Right ventricle myocardium superior (tissue), 1 donor: ENCODE measurements around the gene TTLL8. TPM values are rescaled to one million over a fixed set of nuclear protein-coding genes. Genes with fewer than 3 reads are reported as not detected.

Experiments
- ATAC-seq: fragments of 200-7000 bp; cut with Tn5 transposase; one replicate; pipeline ENCODE4 v1.9.1; 2020; ENCODE audit warnings: mild to moderate bottlenecking; ENCODE audit not compliant: poor library complexity
- DNase-seq: peaks from one replicate; pipeline ENCODE4 v3.0.0-alpha.2; 2020
- intact Hi-C: fragments of 100-400 bp; cut with DNase I; formaldehyde crosslinking; loops from one replicate; pipeline ENCODE4 v1.11.2; 2022
- total RNA-seq: library from RNA; stranded (reverse); fragmentation: NEBNext Ultra II Directional; extraction: Animal tissue kit (Norgen Biotek cat#: 25700); gene quantifications from one replicate; pipeline ENCODE4 v1.2.1, GENCODE V29; 2021
- donor health status: DM: no; HTN: yes; CAD: no; lungs with severe emphysema.

Gene TTLL8
- total RNA-seq, 1 donor from 2014 or later: not detected

GRCh38 chr22:50048061-50048765 lies 9.9 kb downstream of the TTLL8 start:
- intact Hi-C loops: no loop called here
- no peak for ATAC-seq
- DNase-seq: no peak

- ATAC-seq: no peak
- DNase-seq: peak; percentile 30
- intact Hi-C loops: no loop called here
Measured at GRCh38 chr22:50047346-50047745, 10.8 kb downstream of the TTLL8 start.

GRCh38 chr22:50046481-50047245 lies 11.4 kb downstream of the TTLL8 start:
- ATAC-seq (no peak), DNase-seq (peak; percentile 36)
- intact Hi-C loops: no loop called here

- intact Hi-C loops: no loop called here
- no peak for DNase-seq
- no peak for ATAC-seq
Measured at GRCh38 chr22:50046019-50046415, 12.1 kb downstream of the TTLL8 start.

- no peak for ATAC-seq
Measured at GRCh38 chr22:50045211-50046018, 12.7 kb downstream of the TTLL8 start.

GRCh38 chr22:50044485-50045118 lies 13.5 kb downstream of the TTLL8 start:
- intact Hi-C loops: no loop called here
- DNase-seq (no peak), ATAC-seq (no peak)

More at GRCh38 chr22:50045211-50046018, 12.7 kb downstream of the TTLL8 start:
- intact Hi-C loops: no loop called here
- no peak for DNase-seq

GRCh38 chr22:50041361-50042065 lies 16.6 kb downstream of the TTLL8 start:
- DNase-seq (peak; percentile 29), ATAC-seq (no peak)
- intact Hi-C loops: no loop called here

GRCh38 chr22:50040717-50041116 lies 17.4 kb downstream of the TTLL8 start:
- ATAC-seq (no peak), DNase-seq (peak; percentile 26)
- intact Hi-C loops: no loop called here

- ATAC-seq (no peak), DNase-seq (peak; percentile 26)
- intact Hi-C loops: loop anchor here (10.0 kb wide), 1 partner anchor 265 kb away; no protein-coding TSS in a partner anchor
Measured at GRCh38 chr22:50039669-50040443, 18.2 kb downstream of the TTLL8 start.

- intact Hi-C loops: loop anchor here (10.0 kb wide), 1 partner anchor 261 kb away; no protein-coding TSS in a partner anchor
- ATAC-seq (no peak), DNase-seq (peak; percentile 20)
Measured at GRCh38 chr22:50035976-50036724, 21.9 kb downstream of the TTLL8 start.

- DNase-seq (peak; percentile 26), ATAC-seq (no peak)
- intact Hi-C loops: loop anchor here (10.0 kb wide), 1 partner anchor 261 kb away; no protein-coding TSS in a partner anchor
Measured at GRCh38 chr22:50035131-50035881, 22.8 kb downstream of the TTLL8 start.

- intact Hi-C loops: loop anchor here (10.0 kb wide), 1 partner anchor 260 kb away; no protein-coding TSS in a partner anchor
- ATAC-seq (no peak), DNase-seq (peak; percentile 21)
Measured at GRCh38 chr22:50034126-50035081, 23.7 kb downstream of the TTLL8 start.

GRCh38 chr22:50032941-50033601 lies 25.0 kb downstream of the TTLL8 start:
- ATAC-seq: no peak
- intact Hi-C loops: loop anchor here (10.0 kb wide), 1 partner anchor 258 kb away; no protein-coding TSS in a partner anchor
- DNase-seq: peak; percentile 24
